ENCODE results near the gene PDE11A.
"Not testable (repeated sequence)": the region's sequence is repeated elsewhere in the genome, so short reads cannot be mapped to it uniquely, and the experiment has no call there.

The PDE11A gene

DNA sequence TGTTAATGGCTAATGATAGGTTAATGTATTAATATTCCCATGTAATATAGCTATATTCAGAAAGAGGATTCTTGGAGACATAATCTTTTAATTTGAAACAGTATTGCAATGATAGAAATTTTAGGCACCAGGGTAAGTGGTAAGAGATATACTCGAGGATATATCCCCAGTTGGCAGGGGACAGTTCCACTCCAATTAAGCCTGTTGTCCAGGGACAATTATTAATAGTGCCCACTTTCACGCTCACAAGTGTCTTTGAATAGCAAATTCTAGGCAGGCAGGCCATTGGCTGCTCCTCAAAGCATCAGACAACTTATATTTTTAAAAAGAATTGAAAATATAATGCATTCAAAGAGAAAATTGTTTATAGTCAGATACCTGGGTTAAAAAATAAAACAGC lies 190.7 kb downstream of the PDE11A start:
- no peak for DNase-seq

DNA sequence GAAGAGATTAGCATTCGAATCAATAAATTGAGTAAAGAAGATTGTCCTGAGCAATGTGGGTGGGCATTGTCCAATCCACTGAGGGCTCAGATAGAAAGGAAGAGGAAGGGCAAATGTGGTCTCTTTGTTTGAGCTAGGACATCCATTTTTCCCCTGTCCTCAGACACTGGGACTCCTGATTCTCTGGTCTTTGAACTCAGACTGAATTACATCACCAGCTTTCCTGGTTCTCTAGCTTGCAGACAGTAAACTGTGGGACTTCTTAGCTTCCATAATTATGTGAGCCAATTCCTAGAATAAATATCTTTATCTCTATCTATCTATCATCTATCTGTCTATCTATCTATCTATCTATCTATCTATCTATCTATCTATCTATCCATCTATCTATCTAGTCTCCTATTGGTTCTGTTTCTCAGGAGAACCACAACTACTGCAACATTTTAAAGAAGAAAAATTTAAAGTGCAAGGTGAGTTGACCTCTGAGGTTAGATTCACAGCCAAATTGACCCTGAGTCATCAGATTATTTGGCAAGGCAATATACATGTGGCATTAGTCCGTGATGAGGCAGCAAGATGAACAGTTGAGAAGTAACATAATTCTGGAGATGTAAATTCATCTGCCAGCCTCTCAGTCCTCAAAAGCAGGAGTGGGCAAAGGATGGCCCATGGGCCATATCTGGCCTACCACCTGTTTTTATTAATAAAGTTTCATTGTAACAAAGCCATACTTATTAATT lies 191.4 kb downstream of the PDE11A start:
- no peak for DNase-seq

DNA sequence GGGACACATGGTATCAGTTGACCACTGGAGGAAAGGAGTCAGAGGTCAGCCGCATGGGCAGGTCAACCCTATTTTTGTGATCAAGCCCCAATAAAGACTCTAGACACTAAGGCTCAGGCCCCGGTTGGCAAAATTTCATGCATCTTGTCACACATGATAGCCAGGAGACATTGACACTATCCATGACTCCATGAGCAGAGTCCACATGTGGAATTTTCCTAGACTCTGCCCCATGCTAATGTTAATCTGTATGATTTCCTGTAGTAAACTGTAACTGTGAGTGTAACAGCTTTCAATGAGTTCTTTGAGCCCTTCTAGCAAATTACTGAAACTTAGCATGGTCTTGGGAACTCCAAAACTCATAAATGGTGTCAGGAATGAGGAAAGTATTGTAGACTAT lies 192.3 kb downstream of the PDE11A start:
- DNase-seq: no peak

DNA sequence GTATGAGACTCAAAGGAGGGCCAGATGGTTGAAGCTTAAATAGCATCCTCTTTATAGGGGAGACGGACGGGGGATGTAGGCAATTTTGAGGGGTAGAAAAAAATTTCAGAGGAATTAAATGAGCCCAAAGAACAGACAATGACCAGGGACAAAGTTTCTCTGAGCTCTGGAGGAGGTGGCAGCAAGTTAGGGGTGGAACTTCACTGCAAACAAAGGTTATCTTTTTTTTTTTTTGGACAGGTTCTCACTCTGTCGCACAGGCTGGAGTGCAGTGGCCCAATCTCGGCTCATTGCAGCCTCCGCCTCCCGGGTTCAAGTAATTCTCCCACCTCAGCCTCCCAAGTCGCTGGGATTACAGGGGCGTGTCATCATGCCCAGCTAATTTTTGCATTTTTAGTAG lies 195.6 kb downstream of the PDE11A start:
- no peak for DNase-seq

DNA sequence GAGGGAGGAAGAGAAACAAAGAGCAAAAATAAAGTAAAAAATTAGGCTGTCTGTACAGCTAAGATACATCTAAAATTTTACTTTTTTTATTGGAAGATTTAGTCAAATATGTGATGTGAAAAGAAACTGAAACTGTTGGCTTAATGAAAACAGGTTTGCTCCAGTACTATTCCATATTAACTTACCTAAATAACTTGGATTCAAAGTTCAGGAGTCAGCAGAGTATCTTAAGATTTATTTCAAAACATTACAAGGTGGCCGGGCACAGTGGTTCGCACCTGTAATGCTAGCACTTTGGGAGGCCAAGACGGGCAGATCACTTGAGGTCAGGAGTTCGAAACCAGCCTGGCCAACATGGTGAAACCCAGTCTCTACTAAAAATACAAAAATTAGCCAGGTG lies 197.9 kb downstream of the PDE11A start:
- no peak for DNase-seq

DNA sequence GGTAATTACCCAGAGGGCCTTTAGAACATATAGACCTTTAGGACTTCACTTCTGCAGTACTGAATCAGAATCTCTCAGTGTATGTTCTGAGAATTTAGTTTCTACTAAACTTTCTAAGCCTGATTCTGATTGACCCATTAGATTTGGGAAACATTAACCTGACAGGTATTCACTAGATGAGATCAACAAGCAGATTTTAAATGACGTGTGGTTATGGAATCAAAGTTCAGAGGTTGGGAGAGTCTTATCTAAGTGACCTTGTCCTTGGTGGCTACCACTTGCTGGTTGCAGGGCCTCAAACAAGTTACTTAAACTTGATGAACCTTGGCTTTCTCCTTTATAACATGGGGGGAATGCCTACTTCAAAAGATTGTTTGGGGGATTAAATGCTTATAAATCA lies 198.7 kb downstream of the PDE11A start:
- no peak for DNase-seq

DNA sequence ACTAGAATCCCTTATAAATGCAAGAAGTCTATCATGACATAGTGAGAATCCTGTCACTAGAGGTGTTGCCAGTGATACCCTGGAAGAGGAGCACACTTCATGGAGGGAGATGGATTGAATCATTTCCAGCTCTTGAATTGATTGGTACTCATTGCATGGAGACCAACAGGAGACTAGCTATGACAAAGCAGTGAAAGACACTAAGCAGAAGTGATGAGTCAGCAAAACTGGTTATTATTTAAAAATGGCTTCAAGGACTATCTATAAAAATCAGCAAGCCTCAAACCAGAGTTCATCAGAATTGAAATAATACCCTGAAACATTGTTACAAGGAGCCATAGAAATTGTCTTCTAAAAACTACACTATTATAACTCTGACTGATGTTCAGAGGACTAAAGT lies 200.3 kb downstream of the PDE11A start:
- DNase-seq: no peak

DNA sequence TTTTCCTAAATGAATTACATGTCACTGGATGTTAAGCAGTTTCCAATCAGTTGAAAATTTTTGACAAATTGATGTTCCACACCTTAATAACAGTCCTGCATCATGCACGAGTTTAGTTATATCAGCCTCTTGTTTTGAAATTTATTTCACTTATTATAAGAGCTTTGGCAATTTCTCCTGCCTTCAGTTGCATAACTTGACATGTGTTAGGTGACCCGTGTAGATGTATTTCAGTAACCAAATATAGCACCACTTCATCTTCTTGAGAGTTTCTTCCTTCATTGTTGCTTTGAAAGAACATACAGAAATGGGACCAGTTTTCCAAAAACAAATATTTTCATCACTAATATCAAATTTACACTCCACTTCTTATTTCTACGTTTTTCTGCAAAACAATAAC lies 202.7 kb downstream of the PDE11A start:
- DNase-seq: no peak

DNA sequence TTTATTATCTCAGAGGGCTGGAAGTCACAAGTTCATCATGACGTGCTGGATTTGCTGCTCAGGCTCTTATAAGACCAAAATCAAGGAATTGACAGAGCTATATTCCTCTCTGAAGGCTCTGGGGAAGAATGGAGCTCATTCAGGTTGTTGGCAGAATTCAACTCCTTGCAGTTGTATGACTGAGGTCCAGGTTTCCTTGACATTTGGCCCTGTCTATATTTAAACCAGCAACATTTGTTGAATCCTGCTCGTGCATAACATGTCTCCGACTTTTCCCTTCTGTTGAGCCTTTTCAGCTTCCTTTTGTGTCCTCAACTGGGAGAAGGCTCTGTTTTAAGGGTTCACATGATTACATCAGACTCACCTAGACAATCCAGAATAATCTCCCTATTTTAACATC lies 203.4 kb downstream of the PDE11A start:
- no peak for DNase-seq

DNA sequence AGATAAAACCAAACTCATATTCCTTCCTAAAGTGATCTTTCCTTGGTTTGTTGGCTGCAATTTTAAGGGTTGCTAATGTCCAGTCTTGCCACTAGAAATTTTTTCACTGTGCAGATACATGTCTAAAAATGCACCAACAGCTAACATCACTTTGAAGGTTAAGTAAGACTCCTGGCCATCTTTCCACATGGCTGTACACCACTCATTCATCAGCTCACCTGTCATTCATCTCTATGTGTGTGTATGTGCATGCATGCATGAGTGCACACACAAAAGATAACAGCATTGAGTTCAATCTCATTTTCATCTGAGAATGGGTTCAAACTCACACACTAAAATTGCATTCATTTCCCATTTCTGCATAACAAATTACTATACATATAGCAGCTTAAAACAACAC lies 203.8 kb downstream of the PDE11A start:
- no peak for DNase-seq

DNA sequence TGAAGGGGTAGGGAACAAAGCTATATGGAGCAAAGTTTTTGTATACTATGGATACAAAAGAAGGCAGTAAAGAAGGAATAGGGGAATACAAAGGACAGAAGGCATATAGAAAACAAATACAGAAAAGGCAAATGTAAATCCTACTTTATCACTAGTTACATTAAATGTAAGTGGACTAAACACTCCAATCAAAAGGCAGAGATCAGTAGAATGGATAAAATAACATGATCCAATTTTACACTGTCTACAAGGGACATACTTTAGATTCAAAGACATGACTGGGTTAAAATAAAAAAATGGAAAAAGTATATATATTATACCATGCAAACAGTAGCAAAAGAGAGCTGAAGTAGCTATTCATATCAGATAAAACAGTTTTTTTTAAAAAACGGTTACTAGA lies 215.0 kb downstream of the PDE11A start:
- DNase-seq: no peak

DNA sequence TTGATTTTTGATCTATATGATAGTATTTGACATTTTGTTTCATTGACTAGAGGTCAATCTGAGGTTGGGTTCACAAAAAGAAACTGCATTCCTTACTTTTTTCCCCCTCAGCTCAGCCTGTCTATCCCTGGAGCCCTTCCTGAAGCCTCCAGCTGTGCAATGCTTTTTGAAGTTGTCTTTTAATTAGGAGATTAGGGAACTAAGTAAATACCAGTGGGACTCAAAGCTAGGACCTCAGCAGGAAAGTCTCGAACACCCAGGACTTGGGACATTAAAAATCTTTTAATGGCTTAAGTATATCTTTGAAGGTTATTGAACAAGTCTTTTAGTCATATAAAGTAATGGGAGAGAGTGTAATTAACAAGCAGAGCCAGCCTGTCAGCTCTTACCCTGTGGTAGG lies 220.2 kb downstream of the PDE11A start:
- no peak for DNase-seq

DNA sequence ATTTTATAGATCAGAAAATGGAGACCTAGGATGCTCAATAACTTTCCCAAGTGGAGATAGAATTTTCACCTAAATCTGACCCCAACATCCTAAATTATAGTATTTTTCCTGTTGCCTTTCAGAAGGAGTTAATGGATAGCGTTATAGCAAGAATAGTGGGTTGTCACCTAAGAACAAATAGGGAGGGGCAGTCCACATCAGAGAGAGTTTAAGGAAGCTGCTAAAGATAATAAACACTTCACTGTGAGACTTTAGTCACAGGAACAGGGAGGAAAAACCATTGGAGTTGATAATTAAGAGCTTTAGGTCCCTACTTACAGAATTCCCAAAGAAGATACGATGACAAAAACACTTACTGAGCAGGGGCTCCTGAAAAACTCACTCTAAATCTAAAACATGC lies 229.4 kb downstream of the PDE11A start:
- no peak for DNase-seq

DNA sequence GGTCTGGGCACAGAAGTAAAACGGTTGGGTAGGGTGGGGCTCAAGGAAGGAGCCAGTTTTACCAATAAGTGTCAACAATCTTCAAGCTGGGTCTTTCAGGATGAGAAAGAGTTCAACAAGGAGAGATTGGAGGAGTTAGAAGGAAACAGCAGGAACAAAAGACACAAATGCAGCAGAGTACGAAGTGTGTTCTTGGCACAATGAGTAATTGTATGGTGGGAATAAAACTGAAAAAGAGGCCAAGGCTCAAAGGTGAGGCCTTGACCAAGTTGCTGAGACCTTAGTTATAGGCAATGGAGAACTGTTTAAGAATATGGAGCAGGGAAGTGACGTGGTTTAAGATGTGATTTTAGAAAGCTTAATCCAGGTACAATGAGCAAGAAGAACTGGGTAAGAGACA lies 230.3 kb downstream of the PDE11A start:
- DNase-seq: no peak

DNA sequence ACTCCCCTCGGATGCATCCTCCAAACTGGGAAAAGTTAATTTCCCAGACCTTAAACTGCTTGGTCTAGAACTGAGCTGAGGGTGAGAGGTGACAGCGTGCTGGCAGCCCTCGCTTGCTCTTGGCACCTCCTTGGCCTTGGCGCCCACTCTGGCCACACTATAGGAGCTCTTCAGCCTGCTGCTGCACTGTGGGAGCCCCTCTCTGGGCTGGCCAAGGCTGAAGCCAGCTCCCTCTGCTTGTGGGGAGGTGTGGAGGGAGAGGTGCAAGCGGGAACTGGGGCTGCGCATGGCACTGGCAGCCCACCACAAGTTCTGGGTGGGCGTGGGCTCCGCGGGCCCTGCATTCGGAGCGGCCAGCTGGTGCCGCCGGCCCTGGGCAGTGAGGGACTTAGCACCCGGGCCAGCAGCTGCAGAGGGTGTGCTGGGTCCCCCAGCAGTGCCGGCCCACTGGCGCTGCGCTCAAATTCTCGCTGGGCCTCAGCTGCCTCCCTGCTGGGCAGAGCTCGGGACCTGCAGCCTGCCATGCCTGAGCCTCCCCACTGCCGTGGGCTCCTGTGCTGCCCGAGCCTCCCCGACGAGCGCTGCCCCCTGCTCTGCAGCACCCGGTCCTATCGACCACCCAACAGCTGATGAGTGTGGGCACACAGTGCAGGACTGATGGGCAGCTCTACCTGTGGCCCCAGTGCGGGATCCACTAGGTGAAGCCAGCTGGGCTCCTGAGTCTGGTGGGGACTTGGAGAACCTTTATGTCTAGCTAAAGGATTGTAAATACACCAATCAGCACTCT lies 237.0 kb downstream of the PDE11A start:
- DNase-seq: not testable (repeated sequence)

DNA sequence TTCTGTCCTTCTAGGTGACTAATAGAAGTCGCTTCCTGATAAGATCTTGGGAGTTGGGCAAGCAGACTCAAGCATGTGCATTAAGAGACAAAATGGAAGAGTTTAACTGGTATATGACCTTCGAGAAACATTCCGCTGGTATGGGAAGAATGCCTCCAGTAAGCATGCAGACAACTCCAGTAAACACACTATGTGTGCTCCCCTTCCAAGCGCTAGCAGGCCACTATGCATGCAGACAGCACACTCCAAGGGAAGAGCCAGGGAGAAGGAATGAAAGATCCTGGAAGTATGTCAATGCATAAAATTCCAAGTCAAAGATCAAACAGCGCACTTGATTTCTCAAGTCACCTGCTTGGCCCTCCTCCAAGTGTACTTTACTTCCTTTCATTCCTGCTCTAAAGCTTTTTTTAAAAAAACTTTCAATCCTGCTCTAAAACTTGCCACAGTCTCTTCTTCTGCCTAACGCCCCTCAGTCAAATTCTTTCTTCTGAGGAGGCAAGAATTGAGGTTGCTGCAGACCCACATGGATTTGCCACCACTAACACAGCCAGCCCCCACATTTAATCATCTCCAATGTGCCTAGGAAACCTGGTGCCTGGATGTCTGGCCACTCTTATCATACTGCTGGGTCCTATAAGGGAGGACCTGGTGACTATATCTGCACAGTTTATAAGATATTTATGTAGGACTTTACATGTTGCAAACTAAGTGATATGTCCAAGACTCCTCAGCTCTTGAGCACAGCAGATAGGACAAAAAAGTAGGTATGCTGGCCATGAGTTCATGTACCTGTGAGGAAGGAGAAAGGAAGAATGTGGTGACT lies 239.8 kb downstream of the PDE11A start:
- no peak for DNase-seq

DNA sequence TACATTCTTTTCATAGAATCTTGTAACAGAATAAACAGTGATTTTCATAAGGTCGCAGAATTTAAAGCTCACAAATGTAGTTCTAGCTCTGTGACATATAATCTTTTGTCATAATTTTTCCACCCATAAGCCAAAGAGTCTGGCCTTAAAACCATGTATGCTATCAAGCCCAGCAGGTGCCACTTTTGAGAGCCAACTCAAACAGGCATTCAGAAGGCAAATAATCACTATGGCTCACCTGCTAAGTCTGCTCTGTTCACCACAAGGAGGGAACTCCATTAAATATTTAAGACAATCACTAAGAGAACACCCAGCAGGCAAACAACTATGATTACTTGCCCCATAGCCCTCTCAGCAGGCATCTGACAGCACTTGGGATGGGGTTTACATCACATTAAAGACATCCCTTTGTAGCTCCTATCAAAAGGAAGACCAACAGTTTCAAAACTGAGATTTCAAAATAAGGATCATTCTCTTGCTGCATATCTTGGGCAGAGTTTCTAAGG lies 241.6 kb downstream of the PDE11A start:
- no peak for DNase-seq

DNA sequence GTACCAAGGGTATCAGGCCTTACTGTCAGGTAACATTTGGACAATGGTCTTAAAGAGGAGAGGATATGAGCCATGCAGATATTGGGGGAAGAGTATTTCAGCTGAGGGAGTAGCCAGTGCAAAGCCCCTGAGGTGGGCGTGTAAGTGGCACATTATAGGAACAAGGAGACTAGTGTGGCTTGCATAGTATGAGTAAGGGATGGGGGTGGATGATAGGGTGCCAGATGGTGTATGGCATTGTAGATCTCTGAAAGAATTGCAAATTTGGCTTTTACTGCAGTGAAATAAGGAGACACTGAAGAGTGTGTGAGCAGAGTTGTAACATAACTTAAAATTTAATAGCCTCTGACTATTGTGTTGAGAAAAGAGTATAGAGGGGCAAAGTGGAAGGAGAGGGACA lies 244.0 kb downstream of the PDE11A start:
- DNase-seq: no peak

DNA sequence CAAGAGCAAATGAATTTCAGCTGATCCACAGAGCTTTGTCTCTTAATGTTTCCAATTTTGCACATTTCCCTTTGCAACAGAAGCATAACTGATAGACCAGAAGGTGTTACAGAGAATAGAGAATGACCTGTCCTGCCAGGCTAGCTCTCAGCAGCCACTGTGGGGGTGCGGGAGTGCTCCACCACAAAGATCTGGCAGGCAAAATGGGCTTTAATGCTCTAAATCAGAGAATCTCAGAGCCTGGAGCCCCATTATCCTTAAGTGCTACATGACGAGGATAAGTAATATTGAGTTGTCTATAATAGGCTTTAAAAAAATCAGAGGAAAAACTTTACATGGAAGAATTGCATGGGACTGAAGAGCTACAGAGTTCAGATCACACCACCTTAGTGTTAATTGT lies 245.7 kb downstream of the PDE11A start:
- no peak for DNase-seq

DNA sequence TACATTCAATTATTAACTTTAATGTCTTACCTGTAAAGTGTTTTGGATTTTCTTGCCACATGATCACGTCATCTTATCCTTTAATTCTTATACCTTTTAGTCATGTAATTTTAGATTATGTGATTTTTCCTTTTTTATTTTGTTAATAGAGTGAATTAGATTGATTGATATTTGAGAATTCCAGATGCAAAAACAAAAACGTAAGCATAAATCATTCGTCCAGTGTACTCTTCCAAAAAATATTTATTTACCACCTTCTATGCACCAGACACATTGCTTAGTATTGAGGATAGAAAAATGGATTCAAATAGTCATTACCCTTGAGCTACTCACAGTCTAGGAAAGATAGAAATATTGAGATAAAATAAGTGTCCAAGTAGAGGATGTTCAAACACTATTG lies 249.6 kb downstream of the PDE11A start:
- no peak for DNase-seq

DNA sequence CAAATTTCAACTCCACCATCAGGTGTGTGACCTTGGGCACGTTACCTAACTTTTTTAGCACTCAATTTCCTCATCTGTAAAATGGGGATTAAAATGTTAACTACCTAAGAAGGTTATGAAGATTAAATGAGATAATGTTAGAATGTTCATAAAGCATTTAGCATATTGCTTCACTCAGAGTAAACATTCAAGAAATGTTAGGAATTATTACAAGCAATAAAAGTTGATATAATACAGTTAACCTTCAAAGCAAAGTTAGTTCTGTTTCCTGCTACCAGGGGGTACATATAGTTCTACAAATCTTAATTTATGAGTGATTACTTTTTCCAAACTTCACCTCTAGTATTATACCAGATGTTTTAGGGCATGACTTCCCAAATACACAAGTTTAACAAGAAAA lies 254.2 kb downstream of the PDE11A start:
- no peak for DNase-seq

DNA sequence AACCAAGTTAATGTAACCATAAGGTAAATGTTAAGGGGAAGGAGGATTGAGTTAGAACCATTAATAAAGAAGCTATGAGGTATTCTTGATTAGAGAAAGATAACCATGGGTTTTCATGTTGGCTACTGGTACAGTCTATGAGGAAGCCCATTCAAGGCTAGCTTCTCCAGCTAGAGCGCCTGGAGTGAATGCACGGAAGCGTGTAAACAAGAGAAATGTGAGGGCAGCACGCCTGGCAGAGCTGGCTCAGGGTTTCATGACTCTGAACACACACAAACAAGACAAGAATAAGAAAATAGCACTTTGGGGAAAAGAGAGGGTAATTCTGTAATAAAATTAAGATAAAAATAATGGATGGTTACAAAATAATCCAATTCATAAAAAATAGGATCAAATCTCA lies 255.3 kb downstream of the PDE11A start:
- no peak for DNase-seq

DNA sequence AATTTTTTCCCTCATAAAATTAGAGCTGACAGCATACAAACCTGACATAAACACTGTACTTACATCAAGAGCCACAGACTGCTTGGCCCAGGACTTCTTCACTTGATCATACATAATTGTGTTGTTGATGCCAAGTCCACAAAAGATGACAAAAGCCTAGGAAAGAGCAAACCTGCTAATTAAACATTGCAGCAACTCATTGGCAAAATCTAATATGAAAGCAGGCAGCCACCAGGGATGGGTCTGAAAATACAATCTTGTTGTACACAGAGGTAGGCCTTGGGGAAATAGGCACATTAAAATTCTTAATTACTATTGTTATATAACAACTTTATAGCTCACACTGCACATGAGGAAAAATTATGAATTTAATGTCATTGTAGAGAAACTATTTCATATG lies 255.8 kb downstream of the PDE11A start:
- no peak for DNase-seq

All from activated naive CD4-positive, alpha-beta T cell (primary cell).